Smooth muscle cell (in vitro differentiated cells): Measurements from ENCODE around the gene SLC9A9. TPM values are rescaled to one million over a fixed set of nuclear protein-coding genes. Genes with fewer than 3 reads are reported as not detected.

Source experiments
- DNase-seq: peaks from one replicate; lab custom pipeline; 2025; ENCODE audit not compliant: unreplicated experiment; lab: John Stamatoyannopoulos, UW
- H2AFZ ChIP-seq: fragments of 200-600 bp; sonication (generic); 2 replicates; pipeline ENCODE4 v1.6.0; 2016; ENCODE audit warnings: antibody characterized with exemption, low read depth, mild to moderate bottlenecking
- H3F3A ChIP-seq: fragments of 200-600 bp; sonication (generic); 2 replicates; pipeline ENCODE4 v1.6.0; 2017; ENCODE audit warnings: antibody characterized with exemption, low read depth
- H3K27ac ChIP-seq: fragments of 200-600 bp; sonication (generic); 2 replicates; pipeline ENCODE4 v1.5.1; 2016; ENCODE audit warnings: low read depth, mild to moderate bottlenecking
- H3K27me3 ChIP-seq: fragments of 200-600 bp; sonication (generic); 2 replicates; pipeline ENCODE4 v1.6.1; 2016; ENCODE audit warnings: low read depth, mild to moderate bottlenecking
- H3K36me3 ChIP-seq: fragments of 200-600 bp; sonication (generic); 2 replicates; pipeline ENCODE4 v1.5.1; 2016; ENCODE audit warnings: low read depth
- H3K4me1 ChIP-seq: fragments of 200-600 bp; sonication (generic); 2 replicates; pipeline ENCODE4 v1.5.1; 2016; ENCODE audit warnings: low read depth
- H3K4me2 ChIP-seq: fragments of 200-600 bp; sonication (generic); 2 replicates; pipeline ENCODE4 v1.6.0; 2016; ENCODE audit warnings: mild to moderate bottlenecking
- H3K4me3 ChIP-seq: fragments of 200-600 bp; sonication (generic); 2 replicates; pipeline ENCODE4 v1.5.1; 2016; ENCODE audit warnings: mild to moderate bottlenecking
- H3K79me2 ChIP-seq: fragments of 200-600 bp; sonication (generic); 2 replicates; pipeline ENCODE4 v1.6.0; 2016; ENCODE audit warnings: low read depth, mild to moderate bottlenecking
- H3K9ac ChIP-seq: fragments of 200-600 bp; sonication (generic); 2 replicates; pipeline ENCODE4 v1.6.0; 2016; ENCODE audit warnings: low read depth
- H3K9me3 ChIP-seq: fragments of 200-600 bp; sonication (generic); replicated peaks from 2 replicates; pipeline ENCODE4 v1.5.1; 2016; ENCODE audit warnings: low read depth
- H4K20me1 ChIP-seq: fragments of 200-600 bp; sonication (generic); 2 replicates; pipeline ENCODE4 v1.6.0; 2016; ENCODE audit warnings: low read depth
- WGBS: methylation state at CpG from one replicate; pipeline ENCODE4 v1.1.7; 2016; ENCODE audit warnings: low lambda C conversion rate; 5-methylcytosine and 5-hydroxymethylcytosine counted together
- polyA plus RNA-seq: library from polyadenylated mRNA; unstranded; fragments of >200 nt; fragmentation: Nextera tagmentation; extraction: Ambion mirVana; gene quantifications from 2 replicates; pipeline ENCODE4 v1.2.1, GENCODE V29; 2016
- total RNA-seq: library from RNA; depleted of rRNA; stranded (reverse); fragments of >200 nt; gene quantifications from 2 replicates; pipeline ENCODE4 v1.2.3, GENCODE V29; 2014
- TF ChIP-seq, protein P1 (sequence below): fragments of 200-600 bp; sonication (generic); IDR thresholded peaks from 2 replicates; pipeline ENCODE4 v1.5.1; 2017; ENCODE audit warnings: borderline replicate concordance, mild to moderate bottlenecking, antibody characterized with exemption; ENCODE audit not compliant: insufficient read depth, poor library complexity, severe bottlenecking

SLC9A9 gene
- total and polyA plus RNA-seq, 2 experiments from 2014 or later: 4.0 to 8.9 TPM

DNA sequence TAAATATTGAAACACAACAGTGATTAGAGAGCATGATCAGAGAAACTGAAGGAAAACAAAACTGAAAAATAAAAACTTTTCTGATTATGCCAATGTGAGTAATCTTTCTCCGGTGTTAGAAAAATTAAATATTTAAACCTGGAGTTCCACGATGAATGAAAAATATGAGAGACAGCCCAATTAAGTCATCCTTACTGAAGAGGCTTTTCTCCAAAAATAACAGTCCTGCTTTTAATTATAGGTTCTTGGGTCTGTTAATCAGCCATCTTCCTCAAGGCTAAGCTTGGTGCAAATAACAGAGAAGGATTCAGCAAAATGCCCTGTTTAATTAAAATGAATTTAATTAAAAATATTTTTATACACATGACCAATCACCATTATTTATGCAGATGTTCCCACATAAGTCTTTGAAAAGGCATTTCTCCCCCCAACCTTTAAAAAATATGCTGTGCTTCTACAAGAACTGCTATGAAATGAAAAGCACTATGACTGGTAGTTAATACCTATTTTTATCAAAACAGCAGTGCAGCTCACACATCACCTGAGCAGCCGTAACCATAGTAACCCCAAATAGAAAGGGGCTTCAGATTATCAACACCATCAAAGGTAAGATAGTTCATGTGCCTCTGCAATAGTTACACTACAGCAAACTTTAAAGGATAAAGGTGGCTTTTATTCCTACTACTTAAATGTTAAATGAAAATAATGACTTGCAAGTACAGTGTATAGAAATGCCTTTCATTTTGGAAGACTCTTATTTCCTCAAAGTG lies 175.7 kb downstream of the SLC9A9 start:
- Histone ChIP-seq H3K27me3 (no peaks in the 10 kb centered on the region), H3K4me1 (no peaks in the 10 kb centered on the region), H3F3A (no peaks in the 10 kb centered on the region), H3K9ac (no peak overlapping the region), H2AFZ (no peak overlapping the region), H3K4me3 (no peak overlapping the region), H3K79me2 (no peaks in the 10 kb centered on the region), H3K4me2 (no peak overlapping the region), H3K9me3 (no peaks in the 10 kb centered on the region), H3K27ac (no peak overlapping the region), H4K20me1 (no peaks in the 10 kb centered on the region), H3K36me3 (no peaks in the 10 kb centered on the region)
- WGBS: 87% methylated on average over 3 of the region's 3 CpGs
- no peak for DNase-seq
- TF ChIP-seq, protein P1, sequence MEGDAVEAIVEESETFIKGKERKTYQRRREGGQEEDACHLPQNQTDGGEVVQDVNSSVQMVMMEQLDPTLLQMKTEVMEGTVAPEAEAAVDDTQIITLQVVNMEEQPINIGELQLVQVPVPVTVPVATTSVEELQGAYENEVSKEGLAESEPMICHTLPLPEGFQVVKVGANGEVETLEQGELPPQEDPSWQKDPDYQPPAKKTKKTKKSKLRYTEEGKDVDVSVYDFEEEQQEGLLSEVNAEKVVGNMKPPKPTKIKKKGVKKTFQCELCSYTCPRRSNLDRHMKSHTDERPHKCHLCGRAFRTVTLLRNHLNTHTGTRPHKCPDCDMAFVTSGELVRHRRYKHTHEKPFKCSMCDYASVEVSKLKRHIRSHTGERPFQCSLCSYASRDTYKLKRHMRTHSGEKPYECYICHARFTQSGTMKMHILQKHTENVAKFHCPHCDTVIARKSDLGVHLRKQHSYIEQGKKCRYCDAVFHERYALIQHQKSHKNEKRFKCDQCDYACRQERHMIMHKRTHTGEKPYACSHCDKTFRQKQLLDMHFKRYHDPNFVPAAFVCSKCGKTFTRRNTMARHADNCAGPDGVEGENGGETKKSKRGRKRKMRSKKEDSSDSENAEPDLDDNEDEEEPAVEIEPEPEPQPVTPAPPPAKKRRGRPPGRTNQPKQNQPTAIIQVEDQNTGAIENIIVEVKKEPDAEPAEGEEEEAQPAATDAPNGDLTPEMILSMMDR: no peak

DNA sequence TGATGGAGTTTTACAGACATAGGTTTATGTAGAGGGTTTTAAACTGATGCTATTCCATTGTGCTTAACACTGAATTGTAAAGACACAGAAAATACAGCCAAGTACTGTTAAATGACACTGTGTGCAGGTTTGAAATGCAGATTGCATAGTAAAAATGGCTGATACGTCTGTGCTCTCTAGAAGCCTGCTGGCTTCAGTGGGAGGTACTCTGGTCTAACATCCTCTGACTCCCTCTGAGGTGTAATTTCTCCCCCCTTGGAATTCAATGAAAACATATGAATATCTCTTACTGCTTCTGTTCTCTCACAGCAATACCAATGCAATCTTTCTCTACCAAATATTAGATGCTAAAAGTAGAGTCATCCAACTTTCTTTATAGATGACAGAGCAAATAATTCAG lies 176.6 kb downstream of the SLC9A9 start:
- no peak overlapping the region for H3K9ac ChIP-seq
- TF ChIP-seq, protein P1: no peak
- no peaks in the 10 kb centered on the region for H3K36me3 ChIP-seq
- DNase-seq: no peak
- no peak overlapping the region for H2AFZ ChIP-seq
- H3K4me3 ChIP-seq: no peak overlapping the region
- H3K4me2 ChIP-seq: no peak overlapping the region
- no peaks in the 10 kb centered on the region for H3F3A ChIP-seq
- H3K4me1 ChIP-seq: no peaks in the 10 kb centered on the region
- no peaks in the 10 kb centered on the region for H3K27me3 ChIP-seq
- no peaks in the 10 kb centered on the region for H3K79me2 ChIP-seq
- no peaks in the 10 kb centered on the region for H3K9me3 ChIP-seq
- H3K27ac ChIP-seq: no peak overlapping the region
- no peaks in the 10 kb centered on the region for H4K20me1 ChIP-seq
- WGBS: 53% methylated on average over 1 of the region's 1 CpG

DNA sequence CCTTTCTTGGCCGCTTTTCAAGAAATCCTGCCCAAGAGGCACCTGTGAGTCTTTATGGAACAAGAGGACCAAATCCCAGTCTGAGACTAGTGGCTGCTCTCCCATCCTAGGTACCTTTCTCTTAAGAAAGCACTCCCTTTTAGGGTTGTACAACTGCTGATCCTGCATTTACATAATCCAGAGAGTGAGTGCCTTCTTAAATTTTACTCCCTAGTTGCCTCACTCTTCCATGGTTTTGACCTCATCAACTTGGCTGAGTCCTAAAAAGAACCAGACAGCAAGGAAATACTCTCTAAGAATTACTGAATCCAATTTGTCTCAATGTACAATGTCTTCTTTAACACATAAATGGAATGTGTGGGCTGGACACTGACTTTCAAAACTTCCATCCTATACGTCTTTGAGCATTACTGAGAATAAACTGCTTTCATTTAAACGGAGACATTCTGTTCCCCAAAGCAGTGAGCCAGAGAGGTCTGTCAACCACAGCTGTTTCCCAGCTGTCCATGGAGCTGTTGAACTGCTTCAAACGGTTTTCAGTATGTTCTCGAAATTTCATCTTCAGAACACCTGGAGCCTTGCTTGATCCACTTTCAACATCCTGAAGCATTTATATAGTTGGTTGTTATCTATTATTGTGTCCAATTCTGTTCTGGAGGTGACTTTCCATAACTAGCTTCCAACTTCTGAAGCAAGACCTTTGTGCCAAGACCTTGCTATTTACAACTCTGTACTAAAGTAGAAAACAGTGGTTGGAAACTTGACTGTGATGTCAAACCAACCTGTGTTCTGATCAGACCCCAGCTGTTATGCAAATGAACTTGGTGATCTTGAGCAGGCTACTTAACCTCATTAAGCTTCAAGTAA lies 179.1 kb downstream of the SLC9A9 start:
- Histone ChIP-seq H3K27me3 (no peaks in the 10 kb centered on the region), H3F3A (no peaks in the 10 kb centered on the region), H3K9ac (no peak overlapping the region), H4K20me1 (no peaks in the 10 kb centered on the region), H3K4me2 (no peak overlapping the region), H2AFZ (no peak overlapping the region), H3K36me3 (no peaks in the 10 kb centered on the region), H3K27ac (no peak overlapping the region), H3K4me1 (no peaks in the 10 kb centered on the region), H3K79me2 (no peaks in the 10 kb centered on the region), H3K9me3 (no peaks in the 10 kb centered on the region), H3K4me3 (no peak overlapping the region)
- 85% methylated on average over 5 of the region's 5 CpGs for WGBS
- TF ChIP-seq, protein P1: no peak
- DNase-seq: no peak
